HEK293 (cell line): ENCODE data around the gene COPA.

Experiments
- CTCF ChIA-PET: fragments of 350-600 bp; formaldehyde crosslinking; extraction: SDS; loops from one replicate; lab custom pipeline; 2021; ENCODE audit warnings: antibody characterized with exemption; lab: Yijun Ruan, JAX
- POLR2A ChIA-PET: fragments of 300-600 bp; formaldehyde crosslinking; extraction: SDS; loops from one replicate; lab custom pipeline; 2020; ENCODE audit warnings: antibody characterized with exemption, inconsistent platforms; lab: Yijun Ruan, JAX
- H3K27ac ChIP-seq: fragments of 200-500 bp; sonication (Bioruptor generic); 2 replicates; pipeline ENCODE4 v1.5.1; 2014; ENCODE audit warnings: low read depth, low read length, control low read depth, inconsistent platforms; ENCODE audit errors: extremely low read depth
- H3K36me3 ChIP-seq, 2 experiments: fragments of 200-500 bp in 1 of 2; sonication (Bioruptor generic) in 1 of 2; 1 replicate in 1 of 2; 2 replicates in 1 of 2; pipeline ENCODE4 v1.5.1; 2014 to 2017; ENCODE audit warnings: inconsistent platforms in 2 of 2, low read length in 2 of 2; ENCODE audit not compliant: control insufficient read depth in 2 of 2, insufficient read depth in 1 of 2
- H3K4me1 ChIP-seq: fragments of 200-500 bp; sonication (Bioruptor generic); 2 replicates; pipeline ENCODE4 v1.5.1; 2014; ENCODE audit warnings: mild to moderate bottlenecking, low read length, inconsistent platforms; ENCODE audit not compliant: control insufficient read depth, insufficient read depth
- H3K4me3 ChIP-seq: 2 replicates; pipeline ENCODE4 v1.5.1; 2011; ENCODE audit warnings: low read depth, mild to moderate bottlenecking, control low read depth, low read length, moderate library complexity
- H3K9me3 ChIP-seq: fragments of 200-500 bp; sonication (Bioruptor generic); 2 replicates; pipeline ENCODE4 v1.5.1; 2014; ENCODE audit warnings: low read depth, low read length, inconsistent platforms; ENCODE audit not compliant: control insufficient read depth, insufficient read depth
- HOXC10 ChIP-seq: sonication (generic); formaldehyde crosslinking; IDR thresholded peaks from 2 replicates; pipeline ENCODE4 v1.8.1; 2023; ENCODE audit warnings: mild to moderate bottlenecking, missing genetic modification reagents
- KLF7 ChIP-seq: fragments of 450-650 bp; formaldehyde crosslinking; IDR thresholded peaks from 2 replicates; pipeline ENCODE4 v1.5.1; 2016; ENCODE audit warnings: missing biosample characterization, missing genetic modification characterization, borderline replicate concordance
- PBX3 ChIP-seq: sonication (generic); formaldehyde crosslinking; IDR thresholded peaks from 2 replicates; pipeline ENCODE4 v1.8.1; 2022; ENCODE audit warnings: mild to moderate bottlenecking, moderate library complexity, missing genetic modification reagents
- PRDM4 ChIP-seq: fragments of 450-650 bp; formaldehyde crosslinking; IDR thresholded peaks from 2 replicates; pipeline ENCODE4 v1.5.1; 2017; ENCODE audit warnings: missing biosample characterization, missing genetic modification characterization
- SP7 ChIP-seq: fragments of 450-650 bp; formaldehyde crosslinking; IDR thresholded peaks from 2 replicates; pipeline ENCODE4 v1.5.1; 2016; ENCODE audit warnings: missing biosample characterization, missing genetic modification characterization
- ZFP69B ChIP-seq: fragments of 450-650 bp; formaldehyde crosslinking; IDR thresholded peaks from 2 replicates; pipeline ENCODE4 v1.5.1; 2016; ENCODE audit warnings: missing biosample characterization, missing genetic modification characterization
- ZNF10 ChIP-seq: fragments of 450-650 bp; formaldehyde crosslinking; IDR thresholded peaks from 2 replicates; pipeline ENCODE4 v1.5.1; 2017; ENCODE audit warnings: missing biosample characterization, missing genetic modification characterization
- ZNF133 ChIP-seq: fragments of 450-650 bp; formaldehyde crosslinking; IDR thresholded peaks from 2 replicates; pipeline ENCODE4 v1.5.1; 2016; ENCODE audit warnings: missing biosample characterization, missing genetic modification characterization
- ZNF473 ChIP-seq: fragments of 450-650 bp; formaldehyde crosslinking; IDR thresholded peaks from 2 replicates; pipeline ENCODE4 v1.5.1; 2017; ENCODE audit warnings: missing biosample characterization, missing genetic modification characterization
- ZNF48 ChIP-seq: fragments of 450-650 bp; formaldehyde crosslinking; IDR thresholded peaks from 2 replicates; pipeline ENCODE4 v1.5.1; 2016; ENCODE audit warnings: missing biosample characterization, missing genetic modification characterization
- ZNF501 ChIP-seq: fragments of 450-650 bp; formaldehyde crosslinking; IDR thresholded peaks from 2 replicates; pipeline ENCODE4 v1.5.1; 2016; ENCODE audit warnings: missing biosample characterization, missing genetic modification characterization
- ZNF514 ChIP-seq: fragments of 450-650 bp; formaldehyde crosslinking; IDR thresholded peaks from 2 replicates; pipeline ENCODE4 v1.5.1; 2016; ENCODE audit warnings: missing biosample characterization, missing genetic modification characterization
- ZNF677 ChIP-seq: fragments of 450-650 bp; IDR thresholded peaks from 2 replicates; pipeline ENCODE4 v1.5.0; 2018; ENCODE audit warnings: missing biosample characterization, mild to moderate bottlenecking, missing genetic modification characterization, moderate library complexity
- ZNF837 ChIP-seq: fragments of 450-650 bp; formaldehyde crosslinking; IDR thresholded peaks from 2 replicates; pipeline ENCODE4 v1.5.1; 2016; ENCODE audit warnings: missing biosample characterization, missing genetic modification characterization
- ZSCAN4 ChIP-seq: fragments of 450-650 bp; formaldehyde crosslinking; IDR thresholded peaks from 2 replicates; pipeline ENCODE4 v1.5.1; 2017; ENCODE audit warnings: missing biosample characterization, missing genetic modification characterization
- TF ChIP-seq, protein P1 (sequence below): fragments of 450-650 bp; formaldehyde crosslinking; IDR thresholded peaks from 2 replicates; pipeline ENCODE4 v1.5.1; 2016; ENCODE audit warnings: missing biosample characterization, missing genetic modification characterization
- TF ChIP-seq, protein P2 (sequence below): fragments of 450-650 bp; formaldehyde crosslinking; IDR thresholded peaks from 2 replicates; pipeline ENCODE4 v1.5.1; 2016; ENCODE audit warnings: missing biosample characterization, missing genetic modification characterization
- TF ChIP-seq, protein P3 (sequence below): fragments of 450-650 bp; formaldehyde crosslinking; IDR thresholded peaks from 2 replicates; pipeline ENCODE4 v1.5.1; 2016; ENCODE audit warnings: missing biosample characterization, missing genetic modification characterization

The COPA gene

GRCh38 chr1:160346958-160347357, 3.9 kb upstream of the COPA start (continued):
- TF ChIP-seq, protein P1, sequence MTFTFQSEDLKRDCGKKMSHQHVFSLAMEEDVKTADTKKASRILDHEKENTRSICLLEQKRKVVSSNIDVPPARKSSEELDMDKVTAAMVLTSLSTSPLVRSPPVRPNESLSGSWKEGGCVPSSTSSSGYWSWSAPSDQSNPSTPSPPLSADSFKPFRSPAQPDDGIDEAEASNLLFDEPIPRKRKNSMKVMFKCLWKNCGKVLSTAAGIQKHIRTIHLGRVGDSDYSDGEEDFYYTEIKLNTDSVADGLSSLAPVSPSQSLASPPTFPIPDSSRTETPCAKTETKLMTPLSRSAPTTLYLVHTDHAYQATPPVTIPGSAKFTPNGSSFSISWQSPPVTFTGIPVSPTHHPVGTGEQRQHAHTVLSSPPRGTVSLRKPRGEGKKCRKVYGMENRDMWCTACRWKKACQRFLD (tag by site-specific recombination): no peak
- TF ChIP-seq PRDM4: no peak
- no peak for TF ChIP-seq ZNF677 (tag by site-specific recombination)
- TF ChIP-seq ZNF473 (tag by site-specific recombination): no peak
- no peak for TF ChIP-seq HOXC10
- TF ChIP-seq, protein P2, sequence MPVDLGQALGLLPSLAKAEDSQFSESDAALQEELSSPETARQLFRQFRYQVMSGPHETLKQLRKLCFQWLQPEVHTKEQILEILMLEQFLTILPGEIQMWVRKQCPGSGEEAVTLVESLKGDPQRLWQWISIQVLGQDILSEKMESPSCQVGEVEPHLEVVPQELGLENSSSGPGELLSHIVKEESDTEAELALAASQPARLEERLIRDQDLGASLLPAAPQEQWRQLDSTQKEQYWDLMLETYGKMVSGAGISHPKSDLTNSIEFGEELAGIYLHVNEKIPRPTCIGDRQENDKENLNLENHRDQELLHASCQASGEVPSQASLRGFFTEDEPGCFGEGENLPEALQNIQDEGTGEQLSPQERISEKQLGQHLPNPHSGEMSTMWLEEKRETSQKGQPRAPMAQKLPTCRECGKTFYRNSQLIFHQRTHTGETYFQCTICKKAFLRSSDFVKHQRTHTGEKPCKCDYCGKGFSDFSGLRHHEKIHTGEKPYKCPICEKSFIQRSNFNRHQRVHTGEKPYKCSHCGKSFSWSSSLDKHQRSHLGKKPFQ (tag by site-specific recombination): no peak
- no peak for TF ChIP-seq KLF7 (tag by site-specific recombination)
- TF ChIP-seq PBX3 (CRISPR knock-in tag): no peak

DNA sequence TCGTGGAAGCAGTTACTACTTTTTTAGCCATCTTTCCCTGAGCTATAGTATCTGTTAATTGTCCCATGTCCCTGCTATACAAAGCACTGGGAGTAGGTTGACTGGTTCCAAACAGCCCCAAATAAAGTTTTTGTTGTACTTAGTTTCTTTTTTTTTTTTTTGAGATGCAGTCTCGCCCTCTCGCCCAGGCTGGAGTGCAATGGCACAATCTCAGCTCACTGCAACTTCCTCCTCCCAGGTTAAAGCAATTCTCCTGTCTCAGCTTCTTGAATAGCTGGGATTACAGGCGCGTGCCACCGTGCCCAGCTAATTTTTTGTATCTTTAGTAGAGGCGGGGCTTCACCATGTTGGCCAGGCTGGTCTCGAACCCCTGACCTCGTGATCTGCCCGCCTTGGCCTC, 3.4 kb upstream of the COPA start:
- ChIA-PET POLR2A (interaction anchor here (0.7 to 1.2 kb wide), 2 partner anchors 30 to 84 kb away, joined by 3 to 6 read pairs; no protein-coding TSS in a partner anchor), CTCF (interaction anchor here (0.6 to 2.9 kb wide), 3 partner anchors 30 to 264 kb away, joined by 4 to 8 read pairs (median 4); no protein-coding TSS in a partner anchor)
- Histone ChIP-seq H3K27ac (no peak overlapping the region), H3K9me3 (no peaks in the 10 kb centered on the region), H3K4me1 (no peaks in the 10 kb centered on the region; the same call in 1 of the 2 replicates), H3K36me3 (peaks cover 30 to 69% of the 10 kb centered on the region in 2 experiments), H3K4me3 (no peak overlapping the region)
- TF ChIP-seq ZNF10 (no peak), ZNF514 (tag by site-specific recombination) (no peak), ZNF133 (tag by site-specific recombination) (no peak), ZFP69B (tag by site-specific recombination) (no peak), SP7 (tag by site-specific recombination) (no peak), ZSCAN4 (tag by site-specific recombination) (no peak), ZNF48 (tag by site-specific recombination) (no peak), ZNF837 (tag by site-specific recombination) (no peak), ZNF501 (tag by site-specific recombination) (no peak)
- TF ChIP-seq, protein P3, sequence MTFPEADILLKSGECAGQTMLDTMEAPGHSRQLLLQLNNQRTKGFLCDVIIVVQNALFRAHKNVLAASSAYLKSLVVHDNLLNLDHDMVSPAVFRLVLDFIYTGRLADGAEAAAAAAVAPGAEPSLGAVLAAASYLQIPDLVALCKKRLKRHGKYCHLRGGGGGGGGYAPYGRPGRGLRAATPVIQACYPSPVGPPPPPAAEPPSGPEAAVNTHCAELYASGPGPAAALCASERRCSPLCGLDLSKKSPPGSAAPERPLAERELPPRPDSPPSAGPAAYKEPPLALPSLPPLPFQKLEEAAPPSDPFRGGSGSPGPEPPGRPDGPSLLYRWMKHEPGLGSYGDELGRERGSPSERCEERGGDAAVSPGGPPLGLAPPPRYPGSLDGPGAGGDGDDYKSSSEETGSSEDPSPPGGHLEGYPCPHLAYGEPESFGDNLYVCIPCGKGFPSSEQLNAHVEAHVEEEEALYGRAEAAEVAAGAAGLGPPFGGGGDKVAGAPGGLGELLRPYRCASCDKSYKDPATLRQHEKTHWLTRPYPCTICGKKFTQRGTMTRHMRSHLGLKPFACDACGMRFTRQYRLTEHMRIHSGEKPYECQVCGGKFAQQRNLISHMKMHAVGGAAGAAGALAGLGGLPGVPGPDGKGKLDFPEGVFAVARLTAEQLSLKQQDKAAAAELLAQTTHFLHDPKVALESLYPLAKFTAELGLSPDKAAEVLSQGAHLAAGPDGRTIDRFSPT (tag by site-specific recombination): no peak
